Sigmoid colon (tissue), 4 donors: ENCODE results near the gene LHFPL6.

Source experiments
- EP300 ChIP-seq, 4 donors: sonication (generic); formaldehyde crosslinking; IDR thresholded peaks; one replicate each; pipeline ENCODE4 v1.6.1; 2017; ENCODE audit warnings: antibody characterized with exemption in 4 of 4
- POLR2A ChIP-seq, 2 donors: fragments of 450-650 bp; IDR thresholded peaks; one replicate each; pipeline ENCODE4 v1.6.1; 2016; ENCODE audit warnings: antibody characterized with exemption in 2 of 2, mild to moderate bottlenecking in 2 of 2, moderate library complexity in 2 of 2
- POLR2AphosphoS5 ChIP-seq, 4 donors: sonication (generic); formaldehyde crosslinking; IDR thresholded peaks; one replicate each; pipeline ENCODE4 v1.6.1; 2017; ENCODE audit warnings: antibody characterized with exemption in 4 of 4
- TF ChIP-seq, protein P1 (sequence below), 4 experiments: fragments of 450-650 bp in 3 of 4; fragments of 200-600 bp in 1 of 4; IDR thresholded peaks; one replicate each; pipeline ENCODE4 v1.5.1; 2016 to 2019; ENCODE audit warnings: antibody characterized with exemption in 4 of 4, mild to moderate bottlenecking in 3 of 4, moderate library complexity in 2 of 4

DNA sequence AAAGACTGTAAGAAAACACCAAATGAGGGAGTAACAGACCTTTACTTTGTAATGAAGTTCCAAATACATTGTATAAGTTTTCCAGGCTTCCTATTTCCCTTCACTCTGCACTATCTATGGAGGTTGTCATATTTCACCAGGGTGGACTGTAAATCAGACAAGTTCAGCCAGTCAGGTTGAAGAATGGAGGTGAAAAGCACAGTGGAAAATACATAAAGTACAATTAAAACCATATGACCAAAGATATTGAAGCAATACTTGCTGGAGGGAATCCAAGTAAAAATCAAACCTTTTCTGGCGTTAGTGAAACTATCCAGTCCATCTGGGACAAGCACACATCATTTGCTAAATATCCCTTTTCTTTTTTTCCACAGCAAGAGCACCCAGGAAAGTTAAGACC lies 3.2 kb downstream of the LHFPL6 start:
- TF ChIP-seq, protein P1, sequence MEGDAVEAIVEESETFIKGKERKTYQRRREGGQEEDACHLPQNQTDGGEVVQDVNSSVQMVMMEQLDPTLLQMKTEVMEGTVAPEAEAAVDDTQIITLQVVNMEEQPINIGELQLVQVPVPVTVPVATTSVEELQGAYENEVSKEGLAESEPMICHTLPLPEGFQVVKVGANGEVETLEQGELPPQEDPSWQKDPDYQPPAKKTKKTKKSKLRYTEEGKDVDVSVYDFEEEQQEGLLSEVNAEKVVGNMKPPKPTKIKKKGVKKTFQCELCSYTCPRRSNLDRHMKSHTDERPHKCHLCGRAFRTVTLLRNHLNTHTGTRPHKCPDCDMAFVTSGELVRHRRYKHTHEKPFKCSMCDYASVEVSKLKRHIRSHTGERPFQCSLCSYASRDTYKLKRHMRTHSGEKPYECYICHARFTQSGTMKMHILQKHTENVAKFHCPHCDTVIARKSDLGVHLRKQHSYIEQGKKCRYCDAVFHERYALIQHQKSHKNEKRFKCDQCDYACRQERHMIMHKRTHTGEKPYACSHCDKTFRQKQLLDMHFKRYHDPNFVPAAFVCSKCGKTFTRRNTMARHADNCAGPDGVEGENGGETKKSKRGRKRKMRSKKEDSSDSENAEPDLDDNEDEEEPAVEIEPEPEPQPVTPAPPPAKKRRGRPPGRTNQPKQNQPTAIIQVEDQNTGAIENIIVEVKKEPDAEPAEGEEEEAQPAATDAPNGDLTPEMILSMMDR (IDR thresholded peaks at IDR 0.05) = no peak
- TF ChIP-seq POLR2A (IDR thresholded peaks at IDR 0.05) (no peak), EP300 (IDR thresholded peaks at IDR 0.05) (no peak), POLR2AphosphoS5 (IDR thresholded peaks at IDR 0.05) (no peak)
